H1 (cell line): ENCODE measurements around the gene NUP133.

Source experiments
- CBX5 ChIP-seq: fragments of 300-800, 300-1000 bp; sonication (generic); IDR thresholded peaks from 2 replicates; pipeline ENCODE4 v1.7.1; 2016; ENCODE audit warnings: antibody characterized with exemption, low read length, low read depth
- CTCF ChIP-seq, 3 experiments: IDR thresholded peaks; 1 replicate in 2 of 3; 2 replicates in 1 of 3; pipeline versions ENCODE4 v1.5.1 to v1.6.1; 2011; ENCODE audit warnings: low read length in 3 of 3, mild to moderate bottlenecking in 3 of 3, inconsistent platforms in 2 of 3, low read depth in 1 of 3, moderate library complexity in 1 of 3; ENCODE audit not compliant: insufficient read depth in 1 of 3; ENCODE audit errors: control extremely low read depth in 1 of 3
- EGR1 ChIP-seq: IDR thresholded peaks from 2 replicates; pipeline ENCODE4 v1.6.1; 2011; ENCODE audit warnings: low read depth, low read length, borderline replicate concordance
- EZH2 ChIP-seq: fragments of 200-600 bp; sonication (generic); IDR thresholded peaks from 2 replicates; pipeline ENCODE4 v1.7.1; 2012; ENCODE audit warnings: low read depth, mild to moderate bottlenecking, moderate library complexity, low read length, inconsistent platforms; ENCODE audit not compliant: severe bottlenecking
- FOSL1 ChIP-seq: IDR thresholded peaks from 2 replicates; pipeline ENCODE4 v1.6.1; 2011; ENCODE audit warnings: mild to moderate bottlenecking, low read depth, low read length, moderate library complexity; ENCODE audit not compliant: insufficient read depth
- HDAC2 ChIP-seq, 2 experiments: fragments of 300-600 bp in 1 of 2; sonication (generic) in 1 of 2; IDR thresholded peaks; 2 replicates each; pipeline ENCODE4 v1.6.1; 2011 to 2012; ENCODE audit warnings: low read depth in 2 of 2, low read length in 2 of 2, mild to moderate bottlenecking in 2 of 2, moderate library complexity in 2 of 2, borderline replicate concordance in 1 of 2, inconsistent platforms in 1 of 2
- JUN ChIP-seq: IDR thresholded peaks from 2 replicates; pipeline ENCODE4 v1.6.1; 2011; ENCODE audit warnings: low read depth, mild to moderate bottlenecking, improper control_type of control experiment, low read length
- KDM1A ChIP-seq: fragments of 200-600, 300-600 bp; sonication (generic); IDR thresholded peaks from 2 replicates; pipeline ENCODE4 v1.7.1; 2016; ENCODE audit warnings: mild to moderate bottlenecking, low read length, borderline replicate concordance
- MAX ChIP-seq: IDR thresholded peaks from 2 replicates; pipeline ENCODE4 v1.6.1; 2012; ENCODE audit warnings: inconsistent platforms
- POLR2A ChIP-seq, 2 experiments: IDR thresholded peaks; 1 replicate in 1 of 2; 2 replicates in 1 of 2; pipeline ENCODE4 v1.6.1; 2011; ENCODE audit warnings: low read depth in 2 of 2, low read length in 2 of 2, mild to moderate bottlenecking in 2 of 2; ENCODE audit errors: control extremely low read depth in 1 of 2
- SAP30 ChIP-seq: fragments of 300-600 bp; sonication (generic); IDR thresholded peaks from 2 replicates; pipeline ENCODE4 v1.7.1; 2012; ENCODE audit warnings: low read length, moderate library complexity, mild to moderate bottlenecking, inconsistent platforms; ENCODE audit not compliant: insufficient read depth, insufficient replicate concordance

DNA sequence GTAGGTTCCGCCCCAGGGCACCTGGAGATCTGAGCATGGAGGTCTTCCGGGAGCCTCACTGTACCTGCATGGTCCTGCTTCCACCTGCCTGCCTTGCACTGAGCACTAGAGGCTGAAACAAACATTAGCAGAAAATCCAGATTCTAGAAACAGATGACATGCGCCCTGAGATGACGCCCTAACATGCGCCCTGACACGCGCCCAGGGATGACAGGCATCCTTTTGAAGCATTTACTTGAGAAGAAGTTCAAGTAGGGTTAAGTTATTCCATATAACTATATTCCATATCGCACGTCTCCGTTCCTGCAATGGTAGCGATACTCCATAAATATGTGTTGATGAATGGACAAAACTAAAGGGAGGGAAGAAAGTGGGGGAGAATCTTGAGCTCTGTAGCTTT, 87.9 kb downstream of the NUP133 start:
- no peak for TF ChIP-seq JUN
- no peak for TF ChIP-seq CTCF (IDR thresholded peaks at IDR 0.05; ENCODE audit: control extremely low read depth in 1 of 3, insufficient read depth in 1 of 3, low read depth in 1 of 3, low read length in 3 of 3)
- no peak for TF ChIP-seq HDAC2 (IDR thresholded peaks at IDR 0.05; ENCODE audit: borderline replicate concordance in 1 of 2, low read depth in 2 of 2, low read length in 2 of 2)
- no peak for TF ChIP-seq SAP30
- no peak for TF ChIP-seq POLR2A (IDR thresholded peaks at IDR 0.05; ENCODE audit: control extremely low read depth in 1 of 2, low read depth in 2 of 2, low read length in 2 of 2)
- TF ChIP-seq EGR1, result no peak
- TF ChIP-seq FOSL1, result no peak
- no peak for TF ChIP-seq KDM1A
- TF ChIP-seq CBX5, result no peak
- TF ChIP-seq EZH2, result no peak
- TF ChIP-seq MAX, result no peak
